HG03469 (cell line): ENCODE results near the gene GRID2IP.

Source experiments
- ATAC-seq: cut with Tn5 transposase; IDR thresholded peaks from one replicate; pipeline ENCODE4 v1.9.1; 2021; ENCODE audit warnings: mild to moderate bottlenecking, moderate library complexity, moderate number of reproducible peaks; ENCODE audit not compliant: unreplicated experiment

GRID2IP gene

GRCh38 chr7:6528401-6529130 is 22.7 kb downstream of the GRID2IP start:
- no peak for ATAC-seq

GRCh38 chr7:6526997-6527378 is 24.3 kb downstream of the GRID2IP start:
- no peak for ATAC-seq

- ATAC-seq, result no peak
Observed at GRCh38 chr7:6520163-6520981, 30.9 kb downstream of the GRID2IP start.

- ATAC-seq, result no peak
Observed at GRCh38 chr7:6516387-6516983, 34.8 kb downstream of the GRID2IP start.

- no peak for ATAC-seq
Observed at GRCh38 chr7:6513541-6513940, 37.7 kb downstream of the GRID2IP start.

- ATAC-seq, result no peak
Observed at GRCh38 chr7:6512892-6513291, 38.4 kb downstream of the GRID2IP start.

DNA sequence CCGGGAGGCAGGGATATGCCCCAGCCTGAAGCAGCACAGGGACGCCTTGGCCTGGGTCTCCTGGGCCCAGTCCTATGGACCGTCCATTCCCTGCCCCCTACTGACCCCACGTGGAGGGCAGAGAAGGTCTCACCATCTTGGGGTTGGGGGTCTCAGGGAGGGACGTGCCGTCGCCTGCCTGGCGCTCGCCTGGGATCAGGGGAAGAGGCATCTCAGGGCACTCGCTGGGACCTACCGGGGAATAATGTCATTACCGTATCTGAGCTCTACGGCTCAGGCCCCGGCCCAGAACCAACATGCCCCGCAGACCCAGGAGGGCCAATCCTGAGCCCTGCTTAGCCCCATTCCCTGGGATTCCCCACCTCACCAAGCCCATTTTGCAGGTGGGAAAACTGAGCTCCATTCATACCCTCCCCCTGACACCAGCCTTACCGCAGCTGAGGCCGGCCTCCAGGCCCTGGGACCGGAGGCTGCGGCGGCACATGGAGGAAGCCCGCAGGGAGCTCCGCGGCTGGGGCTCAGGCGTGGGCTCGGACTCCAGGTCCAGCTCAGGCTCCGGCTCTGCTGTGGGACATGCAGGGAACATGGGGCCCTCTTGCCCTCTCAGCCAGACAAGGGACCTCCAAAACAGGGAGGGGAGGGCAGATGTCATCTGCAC is 40.7 kb downstream of the GRID2IP start:
- ATAC-seq, result no peak

DNA sequence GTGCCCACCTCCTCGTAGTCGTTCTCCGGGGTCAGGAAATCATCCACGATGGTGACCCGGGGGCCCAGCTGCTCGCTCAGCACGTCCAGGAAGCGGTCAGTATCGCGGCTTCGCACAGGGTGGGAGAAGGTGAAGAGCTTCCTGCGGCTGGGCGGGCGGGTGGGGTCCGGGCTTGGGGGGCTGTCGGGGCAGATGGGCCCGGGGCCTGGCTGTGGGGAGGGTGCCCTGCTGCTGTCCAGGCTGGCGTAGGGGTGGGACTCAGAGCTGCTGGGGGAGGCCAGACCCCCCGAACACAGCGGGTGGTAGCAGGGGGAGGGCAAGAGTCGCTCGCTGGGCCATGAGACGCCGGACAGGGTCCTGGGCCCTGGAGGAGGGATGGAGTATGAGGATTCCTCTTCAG is 42.3 kb downstream of the GRID2IP start:
- ATAC-seq, result no peak

- ATAC-seq, result no peak
Observed at GRCh38 chr7:6508539-6508938, 42.7 kb downstream of the GRID2IP start.

GRCh38 chr7:6507906-6508305 is 43.4 kb downstream of the GRID2IP start:
- ATAC-seq, result no peak

DNA sequence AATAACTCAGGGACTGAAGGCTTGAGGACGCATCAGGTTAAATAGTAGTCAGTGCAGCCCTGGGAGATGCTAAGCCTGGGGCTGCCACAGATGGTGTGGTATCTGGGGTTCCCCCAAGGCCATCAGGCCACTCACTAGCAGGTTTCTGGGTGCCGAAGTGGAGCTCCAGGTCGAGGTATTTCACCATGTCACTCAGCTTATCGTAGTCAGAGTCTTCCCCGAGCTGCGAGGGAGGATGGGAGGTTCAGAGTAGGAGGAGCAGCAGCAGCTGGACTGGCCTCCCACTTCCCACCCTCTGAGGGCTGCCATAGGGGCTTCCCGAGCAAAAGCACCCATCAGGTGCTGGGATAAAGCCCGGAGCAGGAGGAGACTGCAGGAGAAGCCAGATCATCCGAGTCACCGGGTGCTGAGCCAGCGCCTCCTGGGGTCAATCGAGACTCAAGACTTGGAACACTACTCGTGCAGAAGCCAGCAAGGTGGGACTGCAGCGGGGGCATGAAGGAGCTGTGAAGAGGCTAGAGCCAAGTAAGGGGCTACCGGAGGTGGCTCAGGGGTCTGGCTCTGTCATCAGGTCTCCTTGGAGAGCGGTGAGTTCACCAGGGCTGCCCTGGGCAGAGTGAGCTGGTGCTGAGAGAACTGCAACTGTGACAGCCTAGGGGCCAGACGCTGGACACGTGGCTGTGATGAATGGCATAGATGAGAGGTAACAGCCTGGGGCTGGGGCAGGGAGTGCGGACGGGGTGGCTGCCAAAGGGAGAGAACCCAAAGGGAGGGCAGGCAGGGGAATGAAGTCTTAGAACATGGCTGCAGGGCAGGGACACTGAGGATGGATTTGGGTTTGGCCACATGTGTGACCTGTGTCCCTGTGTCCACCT is 45.3 kb downstream of the GRID2IP start:
- ATAC-seq, result no peak

DNA sequence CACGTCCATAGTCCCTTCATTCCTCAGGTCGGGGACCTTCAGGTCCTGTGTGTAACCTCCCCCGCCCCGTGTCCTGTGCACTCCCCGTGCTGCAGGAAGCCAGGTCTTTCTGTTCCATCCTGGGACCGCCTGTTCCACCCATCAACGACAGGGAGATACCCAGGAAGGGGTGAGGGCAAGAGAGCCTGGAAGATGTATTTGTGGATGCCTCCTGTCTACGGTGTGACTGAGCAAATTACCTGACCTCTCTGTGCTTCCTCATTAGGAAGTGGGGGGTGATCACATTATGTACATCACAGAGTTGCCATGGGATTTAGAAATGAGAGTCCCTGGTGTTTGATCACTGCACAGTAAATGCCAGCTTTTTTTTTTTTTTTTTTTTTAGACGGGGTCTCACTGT is 46.3 kb downstream of the GRID2IP start:
- no peak for ATAC-seq

GRCh38 chr7:6502886-6503285 is 48.4 kb downstream of the GRID2IP start:
- ATAC-seq, result no peak

GRCh38 chr7:6501586-6502564 is 49.4 kb downstream of the GRID2IP start:
- ATAC-seq, result no peak

DNA sequence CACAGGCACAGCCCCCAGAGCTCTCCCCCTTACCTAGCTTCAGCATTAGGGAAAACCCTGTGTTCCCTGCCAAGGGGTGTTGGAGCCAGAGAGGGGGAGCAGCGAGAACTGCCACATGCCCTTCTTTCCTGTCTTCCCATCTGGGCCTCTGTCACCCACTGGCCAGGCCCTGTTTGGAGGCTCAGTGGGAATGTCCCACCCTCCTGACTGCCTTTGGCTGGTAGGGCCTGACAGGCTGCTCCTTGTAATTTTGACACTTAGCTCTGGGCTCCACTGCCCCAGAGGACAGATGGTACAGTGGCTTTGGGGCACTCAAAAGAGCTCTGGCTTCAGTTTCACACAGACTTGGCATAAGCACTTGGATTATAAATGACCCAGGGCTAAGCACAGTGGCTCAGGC is 50.6 kb downstream of the GRID2IP start:
- ATAC-seq, result no peak

DNA sequence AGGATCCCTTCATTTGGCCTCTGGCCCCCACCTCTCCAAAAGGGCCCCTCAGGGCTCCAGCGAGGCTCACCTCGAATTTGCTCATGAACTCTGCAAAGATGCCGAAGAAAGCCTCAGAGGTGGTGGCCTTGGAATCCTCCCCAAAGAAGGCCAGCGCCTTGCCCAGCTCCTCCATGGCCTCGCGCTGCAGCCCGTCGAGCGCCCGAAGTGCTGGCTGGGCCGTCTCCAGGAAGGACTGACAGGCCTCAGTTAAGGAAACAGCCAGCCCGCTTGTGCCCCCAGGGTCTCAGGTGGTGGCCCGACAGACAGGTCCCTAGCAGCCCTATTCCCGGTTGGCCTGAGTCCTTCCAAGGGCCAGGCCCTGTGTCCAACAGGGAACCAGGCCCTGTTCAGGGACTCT is 53.3 kb downstream of the GRID2IP start:
- ATAC-seq, result no peak

GRCh38 chr7:6497637-6497905 is 53.7 kb downstream of the GRID2IP start:
- ATAC-seq, result no peak

DNA sequence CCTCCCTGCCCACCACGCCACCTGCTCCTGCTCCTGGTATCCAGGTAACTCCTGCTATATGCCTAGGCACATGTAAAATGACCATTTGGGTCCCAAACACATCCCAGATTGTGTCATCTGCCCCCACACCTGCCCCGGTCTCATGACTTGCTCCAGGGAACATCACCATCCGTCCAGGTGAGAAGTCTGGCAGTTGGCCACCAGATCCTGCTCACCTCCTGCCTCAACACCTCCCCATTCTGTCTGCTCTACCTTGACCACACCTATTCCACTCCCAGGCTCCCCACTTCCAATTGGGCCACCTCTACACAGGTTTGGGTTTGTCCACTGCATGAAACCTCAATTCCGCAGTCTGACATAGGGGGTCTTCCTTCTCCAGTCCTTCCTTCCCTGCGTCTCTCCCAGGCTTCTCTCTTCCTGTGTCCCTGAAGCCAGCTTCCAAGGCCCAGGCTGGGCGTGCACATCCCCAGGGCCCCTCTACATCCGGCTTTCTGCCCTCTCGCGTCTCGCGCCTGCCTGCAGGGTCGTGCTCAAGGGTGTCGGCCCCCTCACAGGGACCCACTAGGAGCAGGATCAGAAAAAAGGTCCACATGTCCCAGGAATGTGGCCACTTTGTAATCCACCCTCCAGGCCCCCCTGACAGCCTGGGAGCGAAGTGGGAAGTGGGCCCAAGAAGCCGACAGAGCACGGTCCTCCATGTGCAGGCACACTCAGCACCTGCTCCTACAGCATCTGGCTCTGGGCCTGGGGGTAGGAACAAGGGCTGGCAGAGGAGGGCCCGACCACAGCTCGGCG is 54.2 kb downstream of the GRID2IP start:
- ATAC-seq, result no peak
